Body of pancreas (tissue), 4 donors: ENCODE measurements around the gene SGCD. TPM values are rescaled to one million over a fixed set of nuclear protein-coding genes. Genes with fewer than 3 reads are reported as not detected.

ENCODE experiments used
- ATAC-seq: fragments of 150-250 bp; one replicate; pipeline ENCODE4 v1.9.1; 2016
- DNase-seq, 4 donors: peaks; one replicate each; pipeline ENCODE4 v3.0.0-alpha.2; 2019
- H3K27ac ChIP-seq, 4 donors: fragments of 200-600 bp; sonication (generic); 1 replicate in 3 of 4; 2 replicates in 1 of 4; pipeline versions ENCODE4 v1.5.1 to v1.6.1; 2016 to 2019; ENCODE audit warnings: mild to moderate bottlenecking in 1 of 4, mixed read lengths in 1 of 4, moderate library complexity in 1 of 4
- H3K27me3 ChIP-seq, 2 donors: fragments of 200-600 bp; sonication (generic); one replicate each; pipeline ENCODE4 v1.6.0; 2016; ENCODE audit warnings: mild to moderate bottlenecking in 1 of 2
- H3K36me3 ChIP-seq, 2 donors: fragments of 200-600 bp; sonication (generic); replicated peaks in 1 of 2; 2 replicates each; pipeline ENCODE4 v1.5.1; 2016; ENCODE audit warnings: low read depth in 2 of 2; ENCODE audit not compliant: insufficient read depth in 1 of 2
- H3K4me1 ChIP-seq: fragments of 200-600 bp; sonication (generic); one replicate; pipeline ENCODE4 v1.6.0; 2016
- H3K4me3 ChIP-seq, 2 donors: fragments of 200-600 bp; sonication (generic); 1 replicate in 1 of 2; 2 replicates in 1 of 2; pipeline ENCODE4 v1.5.1; 2016 to 2019
- H3K9me3 ChIP-seq, 3 donors: fragments of 200-600 bp; sonication (generic); 1 replicate in 2 of 3; 2 replicates in 1 of 3; pipeline ENCODE4 v1.5.1; 2016
- CTCF ChIP-seq, 7 experiments: fragments of 450-650 bp in 4 of 7; fragments of 200-600 bp in 3 of 7; sonication (generic) in 3 of 7; IDR thresholded peaks; one replicate each; pipeline ENCODE4 v1.5.1; 2016 to 2019; ENCODE audit warnings: antibody characterized with exemption in 7 of 7
- POLR2A ChIP-seq, 3 donors: fragments of 450-650 bp; IDR thresholded peaks; one replicate each; pipeline ENCODE4 v1.6.1; 2016; ENCODE audit warnings: antibody characterized with exemption in 3 of 3, mild to moderate bottlenecking in 2 of 3
- WGBS, 2 donors: methylation state at CpG; one replicate each; pipeline ENCODE4 v1.1.5; 2017; 5-methylcytosine and 5-hydroxymethylcytosine counted together
- intact Hi-C: fragments of 100-400 bp; cut with DNase I; formaldehyde crosslinking; loops from one replicate; pipeline ENCODE4 v1.15.1; 2023
- total RNA-seq, 2 donors: library from RNA; depleted of rRNA; stranded (reverse); fragments of >200 nt; gene quantifications; one replicate each; pipeline ENCODE4 v1.1.0, GENCODE V29; 2016

Gene SGCD
- total RNA-seq, 2 donors from 2014 or later: 0.66 to 2.6 TPM

GRCh38 chr5:156328766-156329165 lies 1.8 kb downstream of the SGCD start:
- no peak overlapping the region for H3K4me3 ChIP-seq
- WGBS, 2 donors: 76 to 77% methylated on average over 6 of the region's 6 CpGs

DNA sequence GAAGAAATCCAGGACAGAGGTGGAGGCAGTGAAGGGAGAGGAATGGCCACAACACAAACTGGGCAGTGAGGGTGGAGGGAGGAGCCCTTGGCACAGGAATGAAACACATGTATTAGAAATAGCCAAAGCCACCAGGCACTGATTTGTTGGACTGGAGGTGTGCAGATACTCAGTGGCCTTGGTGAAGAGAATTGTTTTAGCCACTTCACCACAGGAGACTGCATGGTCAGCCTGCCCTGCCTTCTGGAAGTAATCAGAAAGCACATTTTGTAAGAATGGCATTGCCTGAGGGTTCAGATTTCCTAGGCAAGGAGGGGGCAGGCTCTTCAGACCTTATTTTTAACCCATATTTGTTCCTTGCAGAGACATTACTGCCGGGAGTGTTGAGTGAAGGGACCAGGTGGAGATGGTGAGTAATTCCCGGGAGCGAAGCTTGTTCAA lies 2.2 kb downstream of the SGCD start:
- ATAC-seq: no peak
- no peaks in the 10 kb centered on the region for H3K4me1 ChIP-seq
- H3K9me3 ChIP-seq: no peaks in the 10 kb centered on the region
- H3K27ac ChIP-seq: no peak overlapping the region
- H3K4me3 ChIP-seq: no peak overlapping the region
- intact Hi-C loops: no loop called here
- 47 to 62% methylated on average over 3 of the region's 3 CpGs for WGBS, 2 donors
- DNase-seq: no peak
- TF ChIP-seq CTCF (IDR thresholded peaks at IDR 0.05) (no peak), POLR2A (IDR thresholded peaks at IDR 0.05) (no peak)
- no peaks in the 10 kb centered on the region for H3K36me3 ChIP-seq
- H3K27me3 ChIP-seq: no peaks in the 10 kb centered on the region

More at GRCh38 chr5:156328766-156329165, 1.8 kb downstream of the SGCD start:
- TF ChIP-seq POLR2A (IDR thresholded peaks at IDR 0.05): no peak
- no peak for TF ChIP-seq CTCF (IDR thresholded peaks at IDR 0.05)
- Histone ChIP-seq H3K4me1 (no peaks in the 10 kb centered on the region), H3K9me3 (no peaks in the 10 kb centered on the region), H3K36me3 (no peaks in the 10 kb centered on the region), H3K27ac (no peak overlapping the region), H3K27me3 (no peaks in the 10 kb centered on the region)
- no peak for DNase-seq
- no peak for ATAC-seq
- intact Hi-C loops: no loop called here

DNA sequence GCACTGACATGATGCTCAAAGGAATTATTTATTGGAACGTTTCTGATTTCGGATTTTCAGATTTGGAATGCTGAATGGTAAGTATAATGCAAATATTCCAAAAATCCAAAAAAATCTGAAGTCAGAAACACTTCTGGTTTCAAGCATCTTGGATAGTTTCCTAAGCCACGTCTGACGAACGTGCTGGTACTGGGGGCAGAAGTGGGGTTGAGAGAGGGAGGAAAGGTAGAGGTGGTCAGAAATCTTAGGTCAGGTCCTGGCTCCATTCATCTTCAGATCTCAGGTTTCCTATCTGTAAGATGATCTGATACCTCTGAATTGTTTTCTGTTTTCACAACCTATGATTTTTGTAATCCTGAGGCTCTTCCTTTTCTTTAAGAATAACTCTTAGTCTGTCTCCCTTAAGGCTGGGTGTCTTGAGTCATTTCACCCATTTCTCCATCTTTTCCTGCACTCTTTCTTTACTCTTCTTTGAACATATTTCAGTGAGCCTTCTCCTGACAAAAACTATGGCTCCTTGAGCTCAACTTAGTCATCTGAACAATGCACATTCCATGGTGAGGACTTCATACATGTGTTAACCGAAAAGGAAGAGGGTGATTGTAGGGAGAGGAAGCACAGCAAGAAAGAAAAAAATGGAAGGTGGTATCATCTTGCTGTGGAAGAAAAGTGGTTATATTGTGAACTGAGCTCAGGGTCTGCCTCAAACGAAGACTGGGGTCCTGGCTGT lies 3.3 kb downstream of the SGCD start:
- no peak overlapping the region for H3K4me3 ChIP-seq
- WGBS, 2 donors: 57 to 62% methylated on average over 7 of the region's 7 CpGs
- no peak for TF ChIP-seq POLR2A (IDR thresholded peaks at IDR 0.05)
- TF ChIP-seq CTCF (IDR thresholded peaks at IDR 0.05): no peak
- no peaks in the 10 kb centered on the region for H3K4me1 ChIP-seq
- ATAC-seq: no peak
- H3K36me3 ChIP-seq: no peaks in the 10 kb centered on the region
- H3K27me3 ChIP-seq: no peaks in the 10 kb centered on the region
- DNase-seq: no peak
- intact Hi-C loops: no loop called here
- H3K9me3 ChIP-seq: no peaks in the 10 kb centered on the region
- no peak overlapping the region for H3K27ac ChIP-seq

- Histone ChIP-seq H3K27me3 (no peaks in the 10 kb centered on the region), H3K27ac (no peak overlapping the region), H3K4me3 (no peak overlapping the region), H3K36me3 (no peaks in the 10 kb centered on the region), H3K4me1 (no peaks in the 10 kb centered on the region), H3K9me3 (no peaks in the 10 kb centered on the region)
- TF ChIP-seq POLR2A (IDR thresholded peaks at IDR 0.05) (no peak), CTCF (IDR thresholded peaks at IDR 0.05) (no peak)
- WGBS, 2 donors: 46 to 63% methylated on average over 1 of the region's 1 CpG
- DNase-seq (no peak), ATAC-seq (no peak)
- intact Hi-C loops: no loop called here
Observed at GRCh38 chr5:156331181-156331580, 4.2 kb downstream of the SGCD start.

- TF ChIP-seq CTCF (IDR thresholded peaks at IDR 0.05) (no peak), POLR2A (IDR thresholded peaks at IDR 0.05) (no peak)
- no peak overlapping the region for H3K27ac ChIP-seq
- ATAC-seq (no peak), DNase-seq (no peak)
- H3K36me3 ChIP-seq: no peaks in the 10 kb centered on the region
- intact Hi-C loops: no loop called here
- no peaks in the 10 kb centered on the region for H3K4me1 ChIP-seq
- WGBS, 2 donors: 76 to 84% methylated on average over 6 of the region's 6 CpGs
- no peaks in the 10 kb centered on the region for H3K9me3 ChIP-seq
- no peak overlapping the region for H3K4me3 ChIP-seq
- no peaks in the 10 kb centered on the region for H3K27me3 ChIP-seq
Observed at GRCh38 chr5:156331845-156332244, 4.9 kb downstream of the SGCD start.
